ENCODE results near the gene MICOS13. TPM values are rescaled to one million over a fixed set of nuclear protein-coding genes. Genes with fewer than 3 reads are reported as not detected.
A peak's percentile ranks its signal among the peaks of the same experiment; 100 is the strongest.
"Not testable (repeated sequence)": the region's sequence is repeated elsewhere in the genome, so short reads cannot be mapped to it uniquely, and the experiment has no call there.

Gene MICOS13
- polyA plus RNA-seq, 1 experiment = 67.8 TPM

DNA sequence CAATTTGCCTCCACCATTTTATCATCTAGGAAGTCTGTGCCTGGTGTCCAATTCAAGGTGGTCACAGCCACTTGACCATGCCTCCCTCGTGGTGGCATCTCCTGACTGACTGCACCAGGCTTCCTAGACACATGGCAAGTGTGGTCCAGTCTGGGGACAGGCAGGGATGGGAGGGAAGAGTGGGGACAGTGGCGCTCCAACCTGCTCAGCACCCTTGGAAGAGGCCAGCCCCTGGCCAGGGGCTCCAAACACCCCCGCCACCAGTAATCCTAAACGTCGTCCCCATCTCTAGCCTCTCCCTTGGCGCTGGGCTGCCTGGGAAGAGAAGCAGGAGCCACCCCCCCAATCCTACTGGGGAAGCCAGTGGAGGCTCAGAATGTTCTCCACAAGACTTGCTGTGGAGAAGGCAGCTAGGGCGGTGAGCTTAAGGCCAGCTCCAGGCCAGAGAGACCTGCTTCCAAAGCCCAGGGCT is 12.4 kb upstream of the MICOS13 start:
- H3K27me3 ChIP-seq (ENCODE audit: control insufficient read depth, insufficient read depth, low read length) = no peaks in the 10 kb centered on the region
- no peak overlapping the region for H3K4me3 ChIP-seq (ENCODE audit: low read depth, low read length)
- peaks cover 57% of the 10 kb centered on the region for H3K36me3 ChIP-seq (ENCODE audit: control insufficient read depth, insufficient read depth, low read length)
- CTCF ChIA-PET = no interaction called here
- no peak for DNase-seq (ENCODE audit: low read depth)
- TF ChIP-seq, protein P1, sequence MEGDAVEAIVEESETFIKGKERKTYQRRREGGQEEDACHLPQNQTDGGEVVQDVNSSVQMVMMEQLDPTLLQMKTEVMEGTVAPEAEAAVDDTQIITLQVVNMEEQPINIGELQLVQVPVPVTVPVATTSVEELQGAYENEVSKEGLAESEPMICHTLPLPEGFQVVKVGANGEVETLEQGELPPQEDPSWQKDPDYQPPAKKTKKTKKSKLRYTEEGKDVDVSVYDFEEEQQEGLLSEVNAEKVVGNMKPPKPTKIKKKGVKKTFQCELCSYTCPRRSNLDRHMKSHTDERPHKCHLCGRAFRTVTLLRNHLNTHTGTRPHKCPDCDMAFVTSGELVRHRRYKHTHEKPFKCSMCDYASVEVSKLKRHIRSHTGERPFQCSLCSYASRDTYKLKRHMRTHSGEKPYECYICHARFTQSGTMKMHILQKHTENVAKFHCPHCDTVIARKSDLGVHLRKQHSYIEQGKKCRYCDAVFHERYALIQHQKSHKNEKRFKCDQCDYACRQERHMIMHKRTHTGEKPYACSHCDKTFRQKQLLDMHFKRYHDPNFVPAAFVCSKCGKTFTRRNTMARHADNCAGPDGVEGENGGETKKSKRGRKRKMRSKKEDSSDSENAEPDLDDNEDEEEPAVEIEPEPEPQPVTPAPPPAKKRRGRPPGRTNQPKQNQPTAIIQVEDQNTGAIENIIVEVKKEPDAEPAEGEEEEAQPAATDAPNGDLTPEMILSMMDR (IDR thresholded peaks at IDR 0.05; ENCODE audit: insufficient read depth, low read depth, low read length) = no peak
- POLR2A ChIA-PET = no interaction called here

DNA sequence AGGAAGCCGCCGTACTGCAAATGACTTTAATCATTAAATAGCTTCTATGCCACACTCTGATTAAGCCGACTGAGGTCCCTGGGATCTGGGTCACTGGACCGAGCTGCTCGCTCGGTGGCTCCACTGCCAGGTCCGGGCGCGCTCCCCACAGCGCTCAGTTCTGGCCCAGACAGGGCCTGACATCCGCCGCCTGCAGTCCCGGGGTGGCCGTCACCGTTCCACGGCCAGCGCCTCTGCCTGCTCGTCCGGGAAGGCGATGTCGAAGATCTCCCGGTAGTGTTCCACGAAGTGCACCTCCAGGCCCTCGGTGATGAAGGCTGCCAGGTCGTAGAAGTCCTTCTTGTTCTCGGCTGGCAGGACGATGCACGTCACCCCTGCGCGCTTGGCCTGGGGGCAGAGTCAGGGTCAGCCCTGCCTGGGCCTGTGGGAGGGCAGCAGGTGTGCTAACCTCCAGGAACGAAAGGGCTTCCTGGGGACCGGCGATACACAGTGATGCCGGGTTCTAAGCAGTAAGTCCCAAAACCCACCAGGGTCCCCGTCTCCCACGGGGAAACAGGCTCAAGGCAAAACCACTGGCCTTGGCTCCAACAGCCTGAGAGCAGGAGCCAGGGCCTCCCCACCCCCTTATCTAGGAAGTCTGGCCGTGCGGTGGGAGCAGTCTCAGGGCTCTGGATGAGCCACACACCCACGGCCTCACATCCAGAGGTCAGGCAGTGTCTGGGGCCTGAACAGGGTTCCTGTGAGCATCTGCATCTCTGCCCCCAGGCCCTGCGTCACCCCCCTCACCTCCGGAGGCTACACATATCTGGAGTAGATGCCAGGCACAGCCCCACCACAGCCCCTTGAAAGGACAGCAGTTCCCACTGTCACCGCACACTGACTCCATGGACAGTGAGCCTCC is 11.8 kb upstream of the MICOS13 start:
- ChIA-PET POLR2A (interaction anchor here (0.6 kb wide), 1 partner anchor 94 kb away, joined by 3 read pairs; no protein-coding TSS in a partner anchor), CTCF (interaction anchor here (1.6 kb wide), 1 partner anchor 21 kb away, joined by 4 read pairs; no protein-coding TSS in a partner anchor)
- Histone ChIP-seq H3K27me3 (ENCODE audit: control insufficient read depth, insufficient read depth, low read length) (no peaks in the 10 kb centered on the region), H3K36me3 (ENCODE audit: control insufficient read depth, insufficient read depth, low read length) (peaks cover 54% of the 10 kb centered on the region), H3K4me3 (ENCODE audit: low read depth, low read length) (peak overlapping the region; percentile 78)
- TF ChIP-seq, protein P1 (IDR thresholded peaks at IDR 0.05; ENCODE audit: insufficient read depth, low read depth, low read length) = no peak
- no peak for DNase-seq (ENCODE audit: low read depth)

DNA sequence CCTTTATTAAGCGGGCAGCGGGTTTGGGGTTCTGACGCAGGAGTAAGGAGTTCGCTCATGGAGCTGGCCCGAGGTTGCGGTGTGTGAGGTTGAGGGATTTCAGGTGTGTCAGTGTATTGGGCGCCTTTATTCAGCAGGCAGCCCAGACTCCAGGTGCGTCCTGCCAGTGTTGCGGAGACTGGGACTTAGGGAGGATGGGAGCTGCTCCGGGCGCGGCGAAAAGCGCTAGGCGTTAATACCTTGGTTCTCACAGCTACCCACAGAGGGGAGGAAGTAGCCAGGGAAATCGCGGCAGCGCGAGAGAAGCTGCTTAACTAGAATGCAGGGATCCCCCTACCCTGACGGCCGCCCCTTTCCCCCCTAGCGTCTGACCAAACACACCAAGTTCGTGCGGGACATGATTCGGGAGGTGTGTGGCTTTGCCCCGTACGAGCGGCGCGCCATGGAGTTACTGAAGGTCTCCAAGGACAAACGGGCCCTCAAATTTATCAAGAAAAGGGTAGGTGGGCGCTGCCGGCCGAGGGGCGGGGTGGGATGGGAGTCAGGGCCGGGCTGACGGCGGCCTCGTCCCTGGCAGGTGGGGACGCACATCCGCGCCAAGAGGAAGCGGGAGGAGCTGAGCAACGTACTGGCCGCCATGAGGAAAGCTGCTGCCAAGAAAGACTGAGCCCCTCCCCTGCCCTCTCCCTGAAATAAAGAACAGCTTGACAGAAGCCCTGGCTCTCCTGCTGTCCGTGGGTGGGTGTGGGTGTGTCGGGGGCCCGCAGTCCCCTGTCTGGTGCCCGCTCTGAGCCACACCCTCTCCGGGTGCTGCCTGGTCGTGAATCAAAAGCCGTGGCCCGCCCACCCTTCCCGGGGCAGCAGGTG is 10.9 kb upstream of the MICOS13 start:
- POLR2A ChIA-PET = interaction anchor here (0.6 to 0.8 kb wide), 3 partner anchors 29 to 93 kb away, joined by 3 read pairs; partner anchors contain the start of genes CATSPERD, LONP1 and SAFB

DNA sequence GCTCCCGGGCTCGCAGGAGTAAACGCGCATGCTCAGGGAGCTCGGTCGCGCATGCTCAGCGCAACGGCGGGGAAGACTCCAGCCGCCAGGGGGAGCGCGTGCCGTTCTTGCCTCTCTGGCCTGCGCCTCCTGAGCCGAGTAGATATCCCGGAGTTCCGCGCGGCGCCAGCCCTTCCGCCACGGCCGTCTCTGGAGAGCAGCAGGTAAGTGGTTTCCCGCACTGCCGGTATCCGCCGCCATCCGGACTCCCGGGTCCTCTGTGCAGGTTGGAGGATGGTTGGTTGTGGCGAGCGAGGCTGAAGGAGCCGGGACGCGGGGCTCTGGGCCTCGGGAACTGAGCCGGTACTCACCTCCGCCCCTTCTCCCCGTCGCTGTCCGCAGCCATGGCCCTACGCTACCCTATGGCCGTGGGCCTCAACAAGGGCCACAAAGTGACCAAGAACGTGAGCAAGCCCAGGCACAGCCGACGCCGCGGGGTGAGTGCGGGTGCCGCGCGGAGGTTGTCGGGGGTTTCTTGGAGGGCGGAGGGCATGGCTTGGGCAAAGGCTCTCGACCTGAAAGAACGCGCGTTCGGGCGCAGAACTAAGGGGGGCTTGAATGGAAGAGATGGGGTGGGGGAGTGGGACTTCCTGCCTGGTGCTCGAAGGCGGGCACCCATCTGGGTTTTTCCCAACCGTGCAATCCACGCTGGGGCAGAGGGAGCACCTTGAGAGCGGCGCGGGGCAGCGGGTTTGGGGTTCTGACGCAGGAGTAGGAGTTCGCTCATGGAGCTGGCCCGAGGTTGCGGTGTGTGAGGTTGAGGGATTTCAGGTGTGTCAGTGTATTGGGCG is 10.0 kb upstream of the MICOS13 start, which contains the start of gene RPL36:
RPL36 (plus strand) TSS at position 171 of the 830 bp plus-strand sequence; CDS start at position 384, 213 bp downstream.
- DNase-seq (ENCODE audit: low read depth) = peak; percentile 81
- Histone ChIP-seq H3K4me3 (ENCODE audit: low read depth, low read length) (peak within 1 kb of the TSS; percentile 78), H3K27me3 (ENCODE audit: control insufficient read depth, insufficient read depth, low read length) (no peaks in the 10 kb centered on the region), H3K36me3 (ENCODE audit: control insufficient read depth, insufficient read depth, low read length) (peaks cover 39% of the 10 kb centered on the region)
- TF ChIP-seq, protein P1 (IDR thresholded peaks at IDR 0.05; ENCODE audit: insufficient read depth, low read depth, low read length) = peak; percentile 99
- ChIA-PET CTCF (interaction anchor here (0.7 to 2.6 kb wide), 19 partner anchors 9 to 377 kb away, joined by 3 to 12 read pairs (median 4); partner anchors contain the start of genes CATSPERD, HSD11B1L, LONP1 and MICOS13), POLR2A (interaction anchor here (0.5 to 0.8 kb wide), 3 partner anchors 30 to 114 kb away, joined by 3 read pairs; partner anchors contain the start of genes CATSPERD, LONP1 and SAFB)

More for the DNA sequence above, 10.9 kb upstream of the MICOS13 start:
- H3K4me3 ChIP-seq (ENCODE audit: low read depth, low read length) = peak overlapping the region; percentile 78
- CTCF ChIA-PET = interaction anchor here (0.7 to 2.6 kb wide), 11 partner anchors 16 to 378 kb away, joined by 3 to 11 read pairs (median 4); partner anchors contain the start of genes CATSPERD, SAFB and SAFB2
- TF ChIP-seq, protein P1 (IDR thresholded peaks at IDR 0.05; ENCODE audit: insufficient read depth, low read depth, low read length) = no peak
- peaks cover 47% of the 10 kb centered on the region for H3K36me3 ChIP-seq (ENCODE audit: control insufficient read depth, insufficient read depth, low read length)
- DNase-seq (ENCODE audit: low read depth) = no peak
- no peaks in the 10 kb centered on the region for H3K27me3 ChIP-seq (ENCODE audit: control insufficient read depth, insufficient read depth, low read length)

DNA sequence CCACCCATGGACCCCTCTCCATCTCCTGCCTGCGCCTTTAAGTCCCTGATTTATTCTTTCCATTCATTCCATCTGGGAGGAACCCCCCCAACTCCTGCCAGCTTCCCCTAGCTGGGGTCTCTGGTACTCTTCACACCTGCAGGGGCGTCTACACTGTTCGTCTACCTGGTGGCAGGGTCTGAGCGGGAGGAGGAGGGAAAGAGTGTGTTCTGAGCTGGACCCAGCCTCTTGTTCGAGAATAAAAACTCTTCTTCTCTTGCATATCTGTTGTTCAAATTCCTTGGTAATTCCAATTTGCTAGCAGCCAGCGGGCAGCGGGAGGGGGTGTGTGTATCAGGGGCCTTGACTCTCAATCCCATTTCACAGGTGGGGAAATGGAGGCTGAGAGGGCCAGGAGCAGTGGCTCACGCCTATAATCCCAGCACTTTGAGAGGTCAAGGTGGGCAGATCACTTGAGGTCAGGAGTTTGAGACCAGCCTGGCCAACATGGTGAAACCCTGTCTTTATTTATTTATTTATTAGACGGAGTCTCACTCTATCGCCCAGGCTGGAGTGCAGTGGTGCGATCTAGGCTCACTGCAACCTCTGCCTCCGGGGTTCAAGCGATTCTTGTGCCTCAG is 8.1 kb upstream of the MICOS13 start:
- POLR2A ChIA-PET; DNase-seq (ENCODE audit: low read depth); H3K4me3 ChIP-seq (ENCODE audit: low read depth, low read length); H3K27me3 ChIP-seq (ENCODE audit: control insufficient read depth, insufficient read depth, low read length): not testable (repeated sequence)
- peaks cover 22% of the 10 kb centered on the region for H3K36me3 ChIP-seq (ENCODE audit: control insufficient read depth, insufficient read depth, low read length)
- CTCF ChIA-PET = interaction anchor here (1.7 to 2.6 kb wide), 4 partner anchors 12 to 67 kb away, joined by 5 to 11 read pairs (median 8); no protein-coding TSS in a partner anchor

Measured in BJ (cell line).